HFF-Myc (cell line): ENCODE measurements around the gene EZR.
A peak's percentile ranks its signal among the peaks of the same experiment; 100 is the strongest.

Experiments
- DNase-seq: peaks from one replicate; pipeline ENCODE4 v3.0.0-alpha.2; 2011; ENCODE audit warnings: low read depth; ENCODE audit errors: extremely low read depth
- H3K4me3 ChIP-seq: replicated peaks from 2 replicates; pipeline ENCODE4 v1.5.1; 2011; ENCODE audit warnings: low read depth, mild to moderate bottlenecking, control low read depth, low read length
- CTCF ChIP-seq: IDR thresholded peaks from 2 replicates; pipeline ENCODE4 v1.5.1; 2012; ENCODE audit warnings: mild to moderate bottlenecking, low read depth, low read length, control low read depth; ENCODE audit errors: missing control alignments

The EZR gene

GRCh38 chr6:158816803-158817727, 2.1 kb downstream of the EZR start:
- H3K4me3 ChIP-seq, result peak overlapping the region; percentile 47
- no peak for DNase-seq
- no peak for TF ChIP-seq CTCF

DNA sequence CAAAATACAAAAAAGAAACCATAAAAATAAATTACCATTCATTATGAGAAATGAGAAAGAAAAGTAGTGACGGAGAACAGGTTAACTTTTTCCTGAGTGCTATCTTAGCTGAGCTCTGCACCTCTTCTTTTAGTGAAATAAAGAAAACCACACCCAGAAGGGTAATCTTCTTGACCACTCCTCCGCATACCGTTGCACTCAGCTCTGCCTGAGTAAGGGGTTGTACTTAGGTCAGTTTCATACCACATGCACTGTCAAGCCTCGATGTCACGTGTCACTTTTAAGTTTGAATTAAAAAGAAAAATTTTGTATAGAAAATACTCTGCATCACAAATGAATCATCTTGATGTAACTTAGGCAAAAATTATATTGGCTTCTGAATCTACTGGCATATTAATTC, 2.8 kb downstream of the EZR start:
- peak overlapping the region; percentile 47 for H3K4me3 ChIP-seq
- no peak for DNase-seq
- TF ChIP-seq CTCF, result no peak

DNA sequence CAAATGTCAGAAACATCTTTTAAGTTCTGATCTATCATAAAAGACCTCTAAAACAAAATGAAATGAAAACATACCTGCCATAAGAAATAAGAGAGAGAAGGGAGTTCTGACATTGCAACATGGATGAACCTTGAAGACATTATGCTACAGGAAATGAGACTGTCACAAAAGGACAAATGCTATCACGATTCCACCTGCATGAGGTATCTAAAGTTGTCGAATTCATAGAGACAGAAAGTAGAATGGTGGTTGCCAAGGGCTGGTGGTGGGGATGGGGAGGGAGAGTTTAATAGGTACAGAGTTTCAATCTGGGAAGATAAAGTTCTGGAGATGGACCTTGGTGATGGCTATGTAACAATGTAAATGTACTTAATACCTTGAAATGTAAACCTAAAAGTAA, 3.3 kb downstream of the EZR start:
- no peak for DNase-seq
- no peak overlapping the region; the same call in 1 of the 2 replicates for H3K4me3 ChIP-seq
- TF ChIP-seq CTCF, result no peak

GRCh38 chr6:158815379-158815724, 3.8 kb downstream of the EZR start:
- no peak for TF ChIP-seq CTCF
- no peak overlapping the region for H3K4me3 ChIP-seq
- DNase-seq, result no peak

DNA sequence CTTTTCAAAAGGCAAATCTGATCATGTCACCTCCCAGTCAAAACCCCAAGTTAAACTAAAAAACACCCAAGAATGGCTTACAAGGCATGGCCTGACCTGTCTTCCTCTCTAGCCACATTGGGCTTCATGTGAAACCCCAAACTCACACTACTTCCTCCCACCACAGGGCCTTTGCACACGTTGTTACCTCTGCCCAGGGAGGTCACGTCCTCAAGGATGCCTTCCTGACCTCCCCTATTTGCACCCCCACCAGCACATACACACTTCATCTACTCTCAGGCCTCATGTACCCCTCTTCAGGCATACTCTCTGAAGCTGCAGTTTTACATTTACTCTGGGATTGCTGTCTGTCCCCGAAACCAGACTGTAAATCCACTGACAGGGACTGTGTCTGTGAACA, 6.1 kb downstream of the EZR start:
- H3K4me3 ChIP-seq, result no peak overlapping the region
- TF ChIP-seq CTCF, result no peak
- no peak for DNase-seq

DNA sequence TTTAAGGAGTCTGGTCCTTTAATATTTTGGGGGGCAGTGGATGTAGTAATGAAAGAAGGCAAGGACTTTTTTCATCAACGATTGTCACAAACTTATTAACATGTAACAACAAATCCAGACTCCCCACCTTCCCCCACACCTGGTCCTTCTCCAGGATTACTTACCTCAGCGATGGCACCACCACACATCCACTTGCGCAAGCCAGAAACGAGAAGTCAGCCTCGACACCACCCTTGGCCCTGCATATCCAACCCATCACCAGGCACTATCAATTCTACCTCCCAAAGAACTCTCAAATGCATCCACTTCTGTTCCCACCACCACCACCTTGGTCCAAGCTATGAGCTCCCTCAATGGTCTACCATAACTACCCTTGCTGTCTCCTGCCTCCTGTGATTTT, 6.6 kb downstream of the EZR start:
- TF ChIP-seq CTCF, result no peak
- no peak overlapping the region for H3K4me3 ChIP-seq
- DNase-seq, result no peak
